ENCODE results near the gene C12orf76.

- TF ChIP-seq POLR2A (IDR thresholded peaks at IDR 0.05) = no peak
- TF ChIP-seq CTCF (IDR thresholded peaks at IDR 0.05) = no peak
- TF ChIP-seq POLR2AphosphoS5 (IDR thresholded peaks at IDR 0.05) = no peak
Observed at GRCh38 chr12:110010853-110011723, 37.2 kb downstream of the C12orf76 start.
